ENCODE results near the gene PIEZO2. TPM values are rescaled to one million over a fixed set of nuclear protein-coding genes. Genes with fewer than 3 reads are reported as not detected.

The PIEZO2 gene
- polyA plus RNA-seq, 1 donor (not counting 4 experiments of a cell fraction or from before 2014, with no cell fraction given): not detected

GRCh38 chr18:10858477-10858876 lies 290.9 kb downstream of the PIEZO2 start:
- FAIRE-seq (no peak), DNase-seq (ENCODE audit: low read depth, low spot score) (no peak)
- no peak for TF ChIP-seq EZH2 (IDR thresholded peaks at IDR 0.05; ENCODE audit: low read length)
- TF ChIP-seq, protein P1, sequence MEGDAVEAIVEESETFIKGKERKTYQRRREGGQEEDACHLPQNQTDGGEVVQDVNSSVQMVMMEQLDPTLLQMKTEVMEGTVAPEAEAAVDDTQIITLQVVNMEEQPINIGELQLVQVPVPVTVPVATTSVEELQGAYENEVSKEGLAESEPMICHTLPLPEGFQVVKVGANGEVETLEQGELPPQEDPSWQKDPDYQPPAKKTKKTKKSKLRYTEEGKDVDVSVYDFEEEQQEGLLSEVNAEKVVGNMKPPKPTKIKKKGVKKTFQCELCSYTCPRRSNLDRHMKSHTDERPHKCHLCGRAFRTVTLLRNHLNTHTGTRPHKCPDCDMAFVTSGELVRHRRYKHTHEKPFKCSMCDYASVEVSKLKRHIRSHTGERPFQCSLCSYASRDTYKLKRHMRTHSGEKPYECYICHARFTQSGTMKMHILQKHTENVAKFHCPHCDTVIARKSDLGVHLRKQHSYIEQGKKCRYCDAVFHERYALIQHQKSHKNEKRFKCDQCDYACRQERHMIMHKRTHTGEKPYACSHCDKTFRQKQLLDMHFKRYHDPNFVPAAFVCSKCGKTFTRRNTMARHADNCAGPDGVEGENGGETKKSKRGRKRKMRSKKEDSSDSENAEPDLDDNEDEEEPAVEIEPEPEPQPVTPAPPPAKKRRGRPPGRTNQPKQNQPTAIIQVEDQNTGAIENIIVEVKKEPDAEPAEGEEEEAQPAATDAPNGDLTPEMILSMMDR (optimal IDR thresholded peaks at IDR 0.05 in 1 of 3, IDR thresholded peaks at IDR 0.05 in 1 of 3, conservative IDR thresholded peaks at IDR 0.05 in 1 of 3; ENCODE audit: extremely low read depth in 1 of 3, insufficient read depth in 2 of 3, low read length in 3 of 3): no peak
- Histone ChIP-seq H2AFZ (ENCODE audit: control insufficient read depth, low read length) (no peak overlapping the region), H3K9me1 (ENCODE audit: control insufficient read depth, extremely low read depth, insufficient read depth, low read length) (no peaks in the 10 kb centered on the region), H3K36me3 (ENCODE audit: control insufficient read depth in 2 of 2, extremely low read depth in 1 of 2, insufficient read depth in 2 of 2, low read length in 2 of 2) (no peaks in the 10 kb centered on the region), H4K20me1 (ENCODE audit: control insufficient read depth, extremely low read depth, insufficient read depth, low read length) (no peaks in the 10 kb centered on the region), H3K9ac (ENCODE audit: control insufficient read depth, extremely low read depth, insufficient read depth, low read length) (no peak overlapping the region), H3K4me2 (ENCODE audit: control insufficient read depth, extremely low read depth, insufficient read depth, low read depth, low read length) (no peak overlapping the region), H3K4me1 (ENCODE audit: control insufficient read depth, extremely low read depth, insufficient read depth, low read length) (no peaks in the 10 kb centered on the region), H3K4me3 (ENCODE audit: control insufficient read depth in 2 of 3, extremely low read depth in 1 of 3, insufficient read depth in 2 of 3, low read depth in 1 of 3, low read length in 3 of 3) (no peak overlapping the region), H3K79me2 (ENCODE audit: control insufficient read depth, insufficient read depth, low read length) (no peaks in the 10 kb centered on the region), H3K27me3 (ENCODE audit: control insufficient read depth, extremely low read depth, insufficient read depth, low read length) (no peaks in the 10 kb centered on the region), H3K9me3 (ENCODE audit: control insufficient read depth, low read depth, low read length) (no peaks in the 10 kb centered on the region), H3K27ac (ENCODE audit: control insufficient read depth, insufficient read depth, low read length) (no peak overlapping the region)
- dilution Hi-C loops (cut with MboI; ENCODE audit: extremely low pct_ligation_motif_present, low sequenced_read_pairs): no loop called here

- no peak overlapping the region for H2AFZ ChIP-seq (ENCODE audit: control insufficient read depth, low read length)
- no peak for DNase-seq (ENCODE audit: low read depth, low spot score)
- dilution Hi-C loops (cut with MboI; ENCODE audit: extremely low pct_ligation_motif_present, low sequenced_read_pairs): no loop called here
These were observed 293.2 kb downstream of the PIEZO2 start for GRCh38 chr18:10856132-10856531.

More at GRCh38 chr18:10856132-10856531, 293.2 kb downstream of the PIEZO2 start:
- no peak for FAIRE-seq
- H3K4me1 ChIP-seq (ENCODE audit: control insufficient read depth, extremely low read depth, insufficient read depth, low read length): no peaks in the 10 kb centered on the region
- no peak overlapping the region for H3K4me2 ChIP-seq (ENCODE audit: control insufficient read depth, extremely low read depth, insufficient read depth, low read depth, low read length)
- H3K27me3 ChIP-seq (ENCODE audit: control insufficient read depth, extremely low read depth, insufficient read depth, low read length): no peaks in the 10 kb centered on the region
- no peaks in the 10 kb centered on the region for H3K79me2 ChIP-seq (ENCODE audit: control insufficient read depth, insufficient read depth, low read length)
- no peaks in the 10 kb centered on the region for H3K36me3 ChIP-seq (ENCODE audit: control insufficient read depth in 2 of 2, extremely low read depth in 1 of 2, insufficient read depth in 2 of 2, low read length in 2 of 2)
- no peak overlapping the region for H3K9ac ChIP-seq (ENCODE audit: control insufficient read depth, extremely low read depth, insufficient read depth, low read length)
- no peaks in the 10 kb centered on the region for H4K20me1 ChIP-seq (ENCODE audit: control insufficient read depth, extremely low read depth, insufficient read depth, low read length)
- H3K9me1 ChIP-seq (ENCODE audit: control insufficient read depth, extremely low read depth, insufficient read depth, low read length): no peaks in the 10 kb centered on the region
- no peak overlapping the region for H3K27ac ChIP-seq (ENCODE audit: control insufficient read depth, insufficient read depth, low read length)
- H3K4me3 ChIP-seq (ENCODE audit: control insufficient read depth in 2 of 3, extremely low read depth in 1 of 3, insufficient read depth in 2 of 3, low read depth in 1 of 3, low read length in 3 of 3): no peak overlapping the region
- TF ChIP-seq, protein P1 (optimal IDR thresholded peaks at IDR 0.05 in 1 of 3, IDR thresholded peaks at IDR 0.05 in 1 of 3, conservative IDR thresholded peaks at IDR 0.05 in 1 of 3; ENCODE audit: extremely low read depth in 1 of 3, insufficient read depth in 2 of 3, low read length in 3 of 3): no peak
- TF ChIP-seq EZH2 (IDR thresholded peaks at IDR 0.05; ENCODE audit: low read length): no peak
- H3K9me3 ChIP-seq (ENCODE audit: control insufficient read depth, low read depth, low read length): no peaks in the 10 kb centered on the region

Data from keratinocyte (primary cell).